Right lobe of liver (tissue), 6 donors: ENCODE measurements around the gene CMPK1. TPM values are rescaled to one million over a fixed set of nuclear protein-coding genes. Genes with fewer than 3 reads are reported as not detected.

ENCODE experiments used
- ATAC-seq, 4 donors: fragments of 200-7000 bp; cut with Tn5 transposase; one replicate each; pipeline ENCODE4 v1.9.1; 2020; ENCODE audit warnings: mild to moderate bottlenecking in 4 of 4, moderate library complexity in 4 of 4
- DNase-seq, 3 donors: peaks; one replicate each; pipeline ENCODE4 v3.0.0-alpha.2; 2020
- H3K27ac ChIP-seq, 3 donors: fragments of 200-600 bp; one replicate each; pipeline ENCODE4 v1.8.0; 2022
- H3K27me3 ChIP-seq, 2 donors: fragments of 200-600 bp; one replicate each; pipeline ENCODE4 v1.8.0; 2022
- H3K36me3 ChIP-seq, 4 donors: fragments of 200-600 bp; sonication (generic) in 1 of 4; one replicate each; pipeline versions ENCODE4 v1.5.1 to v1.8.0; 2017 to 2022; ENCODE audit warnings: control low read depth in 1 of 4
- H3K4me1 ChIP-seq, 4 donors: fragments of 200-600 bp; sonication (generic) in 1 of 4; one replicate each; pipeline versions ENCODE4 v1.5.1 to v1.8.0; 2017 to 2022; ENCODE audit warnings: control low read depth in 1 of 4
- H3K4me3 ChIP-seq, 3 donors: fragments of 200-600 bp; one replicate each; pipeline ENCODE4 v1.8.0; 2022
- H3K9me3 ChIP-seq, 4 donors: fragments of 200-600 bp; sonication (generic) in 1 of 4; one replicate each; pipeline versions ENCODE4 v1.5.1 to v1.8.0; 2017 to 2022; ENCODE audit warnings: control low read depth in 1 of 4
- POLR2A ChIP-seq: fragments of 450-650 bp; IDR thresholded peaks from one replicate; pipeline ENCODE4 v1.6.1; 2017; ENCODE audit warnings: antibody characterized with exemption, mild to moderate bottlenecking
- WGBS: methylation state at CpG from one replicate; pipeline ENCODE4 v1.1.6; 2018; ENCODE audit warnings: low coverage, low lambda C conversion rate; ENCODE audit not compliant: insufficient coverage; ENCODE audit errors: missing lambda C conversion rate; 5-methylcytosine and 5-hydroxymethylcytosine counted together
- intact Hi-C, 2 donors: fragments of 100-400 bp; cut with DNase I; formaldehyde crosslinking; loops; one replicate each; pipeline versions ENCODE4 v1.11.2 to v1.14.1; 2022
- total RNA-seq, 6 experiments: library from RNA; depleted of rRNA in 2 of 6; stranded (reverse); fragments of >200 nt in 2 of 6; fragmentation: NEBNext Ultra II Directional in 3 of 6; extraction: Animal tissue kit (Norgen Biotek cat#: 25700) in 3 of 6; gene quantifications; one replicate each; pipeline versions ENCODE4 v1.1.0 to v1.2.4, GENCODE V29; 2016 to 2023
- TF ChIP-seq, protein P1 (sequence below), 4 donors: fragments of 200-600 bp in 3 of 4; fragments of 450-650 bp in 1 of 4; IDR thresholded peaks; one replicate each; pipeline versions ENCODE4 v1.5.1 to v1.8.0; 2016 to 2022; ENCODE audit warnings: antibody characterized with exemption in 4 of 4, mild to moderate bottlenecking in 2 of 4
- donor health status: DM: no; HTN: yes; CAD: no.
- donor health status: DM: no; HTN: no; CAD: no.
- donor health status: DM: no; HTN: no; CAD: no.
- donor health status: DM: no; HTN: yes; CAD: no.
- donor health status: DM: no; HTN: yes; CAD: no.

CMPK1 gene
- total RNA-seq, 6 experiments from 2014 or later: 101 to 160 (median 133) TPM

DNA sequence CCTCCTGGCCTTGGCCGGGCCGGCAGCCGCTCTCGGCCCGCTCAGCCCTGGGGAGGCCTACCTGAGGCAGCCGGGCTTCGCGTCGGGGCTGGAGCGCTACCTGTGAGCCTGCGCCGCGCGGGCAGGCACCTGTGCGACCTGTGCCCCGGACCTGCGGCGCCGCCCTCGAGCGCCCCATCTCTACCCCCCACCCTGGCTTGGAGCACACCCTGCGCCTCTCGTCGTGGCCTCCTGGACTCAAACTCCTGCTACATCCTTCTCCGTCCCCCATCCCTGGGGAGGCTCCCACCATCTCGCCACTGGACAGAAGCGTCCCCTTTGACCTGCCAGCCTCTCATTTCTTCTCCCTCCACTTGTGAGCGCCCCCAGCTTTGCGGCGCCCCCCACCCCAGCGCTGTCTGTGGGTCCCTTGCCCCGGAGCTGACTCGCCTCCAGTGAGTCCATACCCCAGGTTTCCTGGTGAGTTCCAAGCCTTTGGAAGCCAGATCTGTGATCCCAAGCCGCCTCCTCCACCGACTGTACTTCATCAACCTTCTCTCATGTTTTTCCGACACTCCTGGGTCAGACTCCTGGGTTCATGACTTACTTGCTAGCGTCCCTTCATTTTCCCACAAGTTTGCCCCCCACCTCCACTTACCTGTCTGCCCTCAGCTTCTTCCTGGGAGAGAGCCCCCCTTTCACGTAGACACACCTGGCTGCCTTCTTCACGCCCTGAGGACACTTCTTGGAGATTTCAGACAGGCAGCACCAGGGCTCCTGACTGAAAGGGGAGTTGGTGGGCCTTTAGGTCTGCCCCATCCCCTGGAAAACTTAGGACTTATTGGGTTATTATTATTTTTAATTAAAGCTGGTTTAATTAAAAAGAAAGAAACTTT lies 83.8 kb downstream of the CMPK1 start:
- Histone ChIP-seq H3K36me3 (no peaks in the 10 kb centered on the region), H3K9me3 (no peaks in the 10 kb centered on the region), H3K4me1 (no peaks in the 10 kb centered on the region), H3K27ac (no peak overlapping the region), H3K4me3 (no peak overlapping the region), H3K27me3 (no peaks in the 10 kb centered on the region)
- DNase-seq (no peak), ATAC-seq (peak in 1 of 4 donors; percentile 26)
- 40% methylated on average over 17 of the region's 39 CpGs for WGBS
- TF ChIP-seq, protein P1, sequence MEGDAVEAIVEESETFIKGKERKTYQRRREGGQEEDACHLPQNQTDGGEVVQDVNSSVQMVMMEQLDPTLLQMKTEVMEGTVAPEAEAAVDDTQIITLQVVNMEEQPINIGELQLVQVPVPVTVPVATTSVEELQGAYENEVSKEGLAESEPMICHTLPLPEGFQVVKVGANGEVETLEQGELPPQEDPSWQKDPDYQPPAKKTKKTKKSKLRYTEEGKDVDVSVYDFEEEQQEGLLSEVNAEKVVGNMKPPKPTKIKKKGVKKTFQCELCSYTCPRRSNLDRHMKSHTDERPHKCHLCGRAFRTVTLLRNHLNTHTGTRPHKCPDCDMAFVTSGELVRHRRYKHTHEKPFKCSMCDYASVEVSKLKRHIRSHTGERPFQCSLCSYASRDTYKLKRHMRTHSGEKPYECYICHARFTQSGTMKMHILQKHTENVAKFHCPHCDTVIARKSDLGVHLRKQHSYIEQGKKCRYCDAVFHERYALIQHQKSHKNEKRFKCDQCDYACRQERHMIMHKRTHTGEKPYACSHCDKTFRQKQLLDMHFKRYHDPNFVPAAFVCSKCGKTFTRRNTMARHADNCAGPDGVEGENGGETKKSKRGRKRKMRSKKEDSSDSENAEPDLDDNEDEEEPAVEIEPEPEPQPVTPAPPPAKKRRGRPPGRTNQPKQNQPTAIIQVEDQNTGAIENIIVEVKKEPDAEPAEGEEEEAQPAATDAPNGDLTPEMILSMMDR (IDR thresholded peaks at IDR 0.05): no peak
- no peak for TF ChIP-seq POLR2A
- intact Hi-C loops: loop anchor here in 1 of 2 donors (10.0 kb wide), 1 partner anchor 233 kb away; no protein-coding TSS in a partner anchor

DNA sequence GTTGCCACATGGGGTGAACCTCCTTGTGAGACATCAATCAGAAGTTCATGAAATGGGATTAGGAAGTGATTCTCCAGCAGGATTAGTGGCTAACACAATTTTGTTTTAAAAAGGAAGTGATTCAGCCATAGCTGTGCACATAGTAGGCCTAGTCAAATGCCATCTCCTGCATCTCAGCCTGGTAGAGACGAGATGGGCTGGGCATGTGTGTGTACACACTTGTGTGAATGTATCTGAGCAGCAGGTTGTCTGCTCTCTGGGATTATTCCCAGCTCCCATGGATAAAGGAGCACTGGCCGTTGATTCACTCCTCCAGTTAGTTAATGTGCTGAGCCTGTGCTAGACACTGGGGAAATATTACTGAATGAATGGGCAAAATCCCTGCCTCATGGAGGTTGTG lies 84.5 kb downstream of the CMPK1 start:
- TF ChIP-seq, protein P1 (IDR thresholded peaks at IDR 0.05): no peak
- no peak for TF ChIP-seq POLR2A
- 83% methylated on average over 1 of the region's 2 CpGs for WGBS
- no peak overlapping the region for H3K4me3 ChIP-seq
- H3K36me3 ChIP-seq: no peaks in the 10 kb centered on the region
- intact Hi-C loops: loop anchor here in 1 of 2 donors (10.0 kb wide), 1 partner anchor 233 kb away; no protein-coding TSS in a partner anchor
- no peaks in the 10 kb centered on the region for H3K27me3 ChIP-seq
- no peaks in the 10 kb centered on the region for H3K9me3 ChIP-seq
- H3K27ac ChIP-seq: no peak overlapping the region
- ATAC-seq (no peak), DNase-seq (no peak)
- H3K4me1 ChIP-seq: no peaks in the 10 kb centered on the region

DNA sequence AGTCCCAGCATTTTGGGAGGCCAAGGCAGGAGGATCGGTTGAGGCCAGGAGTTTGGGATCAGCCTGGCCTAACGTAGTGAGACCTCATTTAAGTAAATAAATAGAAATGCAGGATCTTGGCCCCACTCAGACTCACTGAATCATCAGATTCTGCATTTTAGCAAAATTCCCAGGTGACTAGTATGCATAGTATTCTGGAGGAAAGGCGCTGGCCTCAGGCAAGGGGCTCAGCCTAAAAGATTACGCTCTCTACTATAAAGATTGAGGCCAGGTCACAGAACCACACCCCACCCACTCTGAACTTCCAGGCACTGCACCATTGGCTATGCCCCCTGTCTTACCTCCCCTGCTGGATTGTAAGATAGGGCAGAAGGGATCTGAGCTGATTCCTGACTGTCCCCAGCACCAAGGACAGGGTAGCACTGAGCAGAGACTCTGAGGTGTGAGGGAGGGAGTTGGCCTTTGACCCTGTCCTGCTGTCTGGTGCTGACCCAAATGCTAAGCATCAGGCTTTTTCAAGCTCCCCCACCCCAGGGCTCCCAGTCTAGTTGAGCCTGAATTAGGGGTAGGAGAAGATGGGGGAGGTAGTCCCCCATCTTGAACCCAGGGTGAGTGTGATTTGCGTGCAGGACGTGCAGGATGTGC lies 85.2 kb downstream of the CMPK1 start:
- no peaks in the 10 kb centered on the region for H3K9me3 ChIP-seq
- H3K4me1 ChIP-seq: no peaks in the 10 kb centered on the region
- no peak for ATAC-seq
- no peak overlapping the region for H3K4me3 ChIP-seq
- H3K27me3 ChIP-seq: no peaks in the 10 kb centered on the region
- H3K36me3 ChIP-seq: no peaks in the 10 kb centered on the region
- DNase-seq: no peak
- 91% methylated on average over 6 of the region's 6 CpGs for WGBS
- intact Hi-C loops: loop anchor here in 1 of 2 donors (10.0 kb wide), 1 partner anchor 234 kb away; no protein-coding TSS in a partner anchor
- H3K27ac ChIP-seq: no peak overlapping the region
- TF ChIP-seq POLR2A: no peak
- TF ChIP-seq, protein P1 (IDR thresholded peaks at IDR 0.05): no peak

DNA sequence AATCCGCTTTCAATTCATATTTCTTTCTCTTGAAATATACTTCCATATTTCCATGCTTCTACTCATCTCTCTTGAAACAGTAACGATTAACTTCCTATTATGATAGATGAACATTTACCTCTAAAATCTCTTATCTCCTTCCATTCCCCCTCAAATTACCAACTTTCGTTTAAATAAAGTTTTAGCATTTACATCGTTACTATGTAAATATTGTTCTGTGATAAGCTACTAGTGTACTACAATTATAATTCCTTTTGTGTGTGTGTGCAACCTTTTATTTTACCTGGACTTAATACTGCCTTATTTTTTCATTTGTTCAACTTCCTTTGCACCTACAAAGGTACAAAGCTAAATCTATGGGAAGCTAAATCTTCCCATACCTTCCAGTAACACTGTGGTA lies 87.0 kb downstream of the CMPK1 start:
- WGBS: 72% methylated on average over 4 of the region's 4 CpGs
- no peaks in the 10 kb centered on the region for H3K4me1 ChIP-seq
- H3K27ac ChIP-seq: no peak overlapping the region
- DNase-seq (no peak), ATAC-seq (no peak)
- no peak overlapping the region for H3K4me3 ChIP-seq
- no peaks in the 10 kb centered on the region for H3K9me3 ChIP-seq
- intact Hi-C loops: no loop called here
- H3K36me3 ChIP-seq: no peaks in the 10 kb centered on the region
- TF ChIP-seq, protein P1 (IDR thresholded peaks at IDR 0.05): no peak
- no peak for TF ChIP-seq POLR2A
- H3K27me3 ChIP-seq: no peaks in the 10 kb centered on the region
